Measurements from ENCODE around the gene RAD51C. TPM values are rescaled to one million over a fixed set of nuclear protein-coding genes. Genes with fewer than 3 reads are reported as not detected.
"Not testable (repeated sequence)": the region's sequence is repeated elsewhere in the genome, so short reads cannot be mapped to it uniquely, and the experiment has no call there.

RAD51C gene
- total RNA-seq (10 to 100 TPM; 25.9 to 31.0 TPM), polyA plus RNA-seq (10 to 100 TPM; 46.6 to 50.7 (median 47.9) TPM), total RNA-seq (9.6 to 24.1 (median 17.8) reads per million in 6 experiments)

- POLR2A ChIA-PET: interaction anchor here (0.5 to 2.2 kb wide), 17 partner anchors 13 to 463 kb away, joined by 3 to 12 read pairs (median 4); partner anchors contain the start of genes PRR11 and SKA2
- H3K36me3 Mint-ChIP-seq: peaks cover 0 to 10% (median 2%) of the 10 kb centered on the region in 3 donors
- no peaks in the 10 kb centered on the region for H3K27me3 Mint-ChIP-seq
- peak; percentile 98 for ATAC-seq
- peak; percentile 69 to 90 (median 82) for DNase-seq
- peak within 1 kb of the TSS; percentile 89 to 98 (median 94) for H3K27ac Mint-ChIP-seq
- peaks cover 9 to 35% (median 27%) of the 10 kb centered on the region in 4 donors for H3K4me1 Mint-ChIP-seq
- peak within 1 kb of the TSS; percentile 93 to 98 (median 96) for H3K4me3 Mint-ChIP-seq
- no peaks in the 10 kb centered on the region for H3K9me3 Mint-ChIP-seq
These were observed at the start of gene RAD51C for GRCh38 chr17:58692239-58693055. Gene RAD51C (plus strand): TSS chr17:58692602. CDS start chr17:58692644, 42 bp downstream.

GRCh38 chr17:58643147-58643546, 49.3 kb upstream of the RAD51C start:
- H3K27ac Mint-ChIP-seq: no peak overlapping the region
- H3K36me3 Mint-ChIP-seq: no peaks in the 10 kb centered on the region
- H3K9me3 Mint-ChIP-seq: no peaks in the 10 kb centered on the region
- POLR2A ChIA-PET: no interaction called here
- DNase-seq (no peak), ATAC-seq (no peak)
- no peaks in the 10 kb centered on the region for H3K27me3 Mint-ChIP-seq
- no peaks in the 10 kb centered on the region for H3K4me1 Mint-ChIP-seq
- no peak overlapping the region for H3K4me3 Mint-ChIP-seq

- no peak overlapping the region for H3K4me3 Mint-ChIP-seq
- POLR2A ChIA-PET: interaction anchor here (0.7 kb wide), 1 partner anchor 9 kb away, joined by 5 read pairs; no protein-coding TSS in a partner anchor
- ATAC-seq (no peak), DNase-seq (no peak)
- no peaks in the 10 kb centered on the region for H3K36me3 Mint-ChIP-seq
- peak overlapping the region in 1 of 10 donors; percentile 71 for H3K27ac Mint-ChIP-seq
- no peaks in the 10 kb centered on the region for H3K4me1 Mint-ChIP-seq
- no peaks in the 10 kb centered on the region for H3K27me3 Mint-ChIP-seq
- no peaks in the 10 kb centered on the region for H3K9me3 Mint-ChIP-seq
These were observed 44.2 kb upstream of the RAD51C start for GRCh38 chr17:58648236-58648635.

GRCh38 chr17:58657962-58658803, 34.2 kb upstream of the RAD51C start:
- Mint-ChIP-seq H3K27ac (peak overlapping the region; percentile 97 to 100 (median 99)), H3K4me1 (peaks cover 11 to 22% (median 18%) of the 10 kb centered on the region in 4 donors), H3K4me3 (peak overlapping the region; percentile 74 to 91 (median 86))
- H3K36me3 Mint-ChIP-seq, H3K27me3 Mint-ChIP-seq, ATAC-seq, H3K9me3 Mint-ChIP-seq: not testable (repeated sequence)
- DNase-seq: peak in 2 of 10 donors; percentile 1 to 8
- POLR2A ChIA-PET: interaction anchor here (0.6 to 2.2 kb wide), 7 partner anchors 9 to 1049 kb away, joined by 3 to 17 read pairs (median 4); no protein-coding TSS in a partner anchor

GRCh38 chr17:58658804-58659713, 33.3 kb upstream of the RAD51C start:
- H3K27ac Mint-ChIP-seq: peak overlapping the region; percentile 97 to 100 (median 99)
- POLR2A ChIA-PET: interaction anchor here (0.6 to 2.6 kb wide), 8 partner anchors 8 to 106 kb away, joined by 3 to 18 read pairs (median 4); partner anchors contain the start of gene TEX14
- peak overlapping the region; percentile 74 to 91 (median 86) for H3K4me3 Mint-ChIP-seq
- H3K36me3 Mint-ChIP-seq: peaks cover 0 to 4% (median 0%) of the 10 kb centered on the region in 3 donors
- ATAC-seq: peak; percentile 82 to 84
- H3K4me1 Mint-ChIP-seq: peaks cover 11 to 22% (median 18%) of the 10 kb centered on the region in 4 donors
- peak; percentile 33 to 93 (median 86) for DNase-seq
- no peaks in the 10 kb centered on the region for H3K27me3 Mint-ChIP-seq
- H3K9me3 Mint-ChIP-seq: peaks cover 0 to 2% (median 0%) of the 10 kb centered on the region in 9 donors

- peak overlapping the region; percentile 74 to 91 (median 86) for H3K4me3 Mint-ChIP-seq
- ATAC-seq: peak; percentile 1 to 4
- DNase-seq, H3K27me3 Mint-ChIP-seq, H3K9me3 Mint-ChIP-seq, H3K36me3 Mint-ChIP-seq: not testable (repeated sequence)
- peak overlapping the region; percentile 97 to 100 (median 99) for H3K27ac Mint-ChIP-seq
- POLR2A ChIA-PET: interaction anchor here (0.6 to 2.6 kb wide), 4 partner anchors 28 to 107 kb away, joined by 3 to 18 read pairs (median 6); partner anchors contain the start of gene TEX14
- H3K4me1 Mint-ChIP-seq: peaks cover 12 to 22% (median 18%) of the 10 kb centered on the region in 4 donors
These were observed 32.7 kb upstream of the RAD51C start for GRCh38 chr17:58659714-58660084.

GRCh38 chr17:58660621-58661020, 31.8 kb upstream of the RAD51C start:
- POLR2A ChIA-PET: interaction anchor here (0.6 to 2.6 kb wide), 3 partner anchors 29 to 36 kb away, joined by 4 to 18 read pairs (median 4); partner anchors contain the start of gene TEX14

GRCh38 chr17:58661499-58661898, 30.9 kb upstream of the RAD51C start:
- no peak overlapping the region for H3K27ac Mint-ChIP-seq
- H3K9me3 Mint-ChIP-seq: peaks cover 0 to 2% (median 0%) of the 10 kb centered on the region in 9 donors
- peaks cover 14 to 24% (median 20%) of the 10 kb centered on the region in 4 donors for H3K4me1 Mint-ChIP-seq
- H3K36me3 Mint-ChIP-seq: peaks cover 0 to 4% (median 0%) of the 10 kb centered on the region in 3 donors
- no peak overlapping the region for H3K4me3 Mint-ChIP-seq
- peaks cover 0 to 4% (median 1%) of the 10 kb centered on the region in 5 donors for H3K27me3 Mint-ChIP-seq
- ATAC-seq: no peak
- no peak for DNase-seq
- POLR2A ChIA-PET: interaction anchor here (2.6 kb wide), 1 partner anchor 29 kb away, joined by 18 read pairs; no protein-coding TSS in a partner anchor

More at GRCh38 chr17:58660621-58661020, 31.8 kb upstream of the RAD51C start:
- no peak for DNase-seq
- Mint-ChIP-seq H3K4me3 (peak overlapping the region in 8 of 10 donors; percentile 3 to 82 (median 60)), H3K36me3 (peaks cover 0 to 4% (median 0%) of the 10 kb centered on the region in 3 donors), H3K27me3 (peaks cover 0 to 2% (median 0%) of the 10 kb centered on the region in 5 donors), H3K27ac (peak overlapping the region in 4 of 10 donors; percentile 25 to 99 (median 65)), H3K9me3 (peaks cover 0 to 2% (median 0%) of the 10 kb centered on the region in 9 donors), H3K4me1 (peaks cover 12 to 22% (median 18%) of the 10 kb centered on the region in 4 donors)
- ATAC-seq: no peak

- POLR2A ChIA-PET: no interaction called here
- DNase-seq (no peak), ATAC-seq (no peak)
- H3K27me3 Mint-ChIP-seq: peaks cover 2 to 12% (median 9%) of the 10 kb centered on the region in 5 donors
- peaks cover 0 to under 1% (median 0%) of the 10 kb centered on the region in 3 donors for H3K36me3 Mint-ChIP-seq
- H3K4me3 Mint-ChIP-seq: no peak overlapping the region
- no peak overlapping the region for H3K27ac Mint-ChIP-seq
- H3K4me1 Mint-ChIP-seq: peaks cover 2 to 13% (median 9%) of the 10 kb centered on the region in 4 donors
- H3K9me3 Mint-ChIP-seq: no peaks in the 10 kb centered on the region
These were observed 28.1 kb upstream of the RAD51C start for GRCh38 chr17:58664302-58664701.

GRCh38 chr17:58665946-58666857, 26.2 kb upstream of the RAD51C start:
- H3K27ac Mint-ChIP-seq: peak overlapping the region in 3 of 10 donors; percentile 63 to 84 (median 84)
- ATAC-seq: no peak
- H3K4me1 Mint-ChIP-seq: peaks cover 0 to 12% (median 7%) of the 10 kb centered on the region in 4 donors
- POLR2A ChIA-PET: interaction anchor here (0.5 to 1.2 kb wide), 4 partner anchors 8 to 1103 kb away, joined by 3 to 4 read pairs (median 3); no protein-coding TSS in a partner anchor
- no peak for DNase-seq
- H3K36me3 Mint-ChIP-seq: no peaks in the 10 kb centered on the region
- H3K4me3 Mint-ChIP-seq: peak overlapping the region in 8 of 10 donors; percentile 28 to 75 (median 64)
- H3K27me3 Mint-ChIP-seq: peaks cover 2 to 16% (median 9%) of the 10 kb centered on the region in 5 donors
- no peaks in the 10 kb centered on the region for H3K9me3 Mint-ChIP-seq

Measured in naive thymus-derived CD8-positive, alpha-beta T cell (primary cell).